ENCODE results near the gene ANKRD7. TPM values are rescaled to one million over a fixed set of nuclear protein-coding genes. Genes with fewer than 3 reads are reported as not detected.

ANKRD7 gene
- total RNA-seq, 1 experiment from 2014 or later, result 1.7 TPM

GRCh38 chr7:118214051-118214832 is 10.3 kb upstream of the ANKRD7 start:
- Mint-ChIP-seq H3K27ac (peak overlapping the region; percentile 86; the same call in 1 of the 2 replicates), H3K36me3 (no peaks in the 10 kb centered on the region), H3K4me1 (peaks cover 12% of the 10 kb centered on the region), H3K4me3 (peak overlapping the region; percentile 89), H3K9me3 (no peaks in the 10 kb centered on the region), H3K27me3 (ENCODE audit: low read depth) (peaks cover 9% of the 10 kb centered on the region)
- DNase-seq (ENCODE audit: low spot score), result peak; percentile 86
- TF ChIP-seq CREM (CRISPR knock-in tag; IDR thresholded peaks at IDR 0.05) (0 out of 2 replicates have a peak, but pooled peaks have one; percentile 28), ETV6 (CRISPR knock-in tag; IDR thresholded peaks at IDR 0.05) (peak; percentile 25; the same call in 1 of the 2 replicates), MAX (CRISPR knock-in tag; IDR thresholded peaks at IDR 0.05) (peak; percentile 87), E2F5 (CRISPR knock-in tag; IDR thresholded peaks at IDR 0.05) (no peak), FOXK1 (CRISPR knock-in tag; IDR thresholded peaks at IDR 0.05) (peak; percentile 54), ZNF232 (CRISPR knock-in tag; IDR thresholded peaks at IDR 0.05) (peak; percentile 65; the same call in 1 of the 2 replicates), SP1 (CRISPR knock-in tag; conservative IDR thresholded peaks at IDR 0.05) (peak; percentile 51), ZNF423 (CRISPR knock-in tag; IDR thresholded peaks at IDR 0.05) (no peak), TEAD1 (CRISPR knock-in tag; IDR thresholded peaks at IDR 0.05) (0 out of 2 replicates have a peak, but pooled peaks have one; percentile 33)
- TF ChIP-seq, protein P1, sequence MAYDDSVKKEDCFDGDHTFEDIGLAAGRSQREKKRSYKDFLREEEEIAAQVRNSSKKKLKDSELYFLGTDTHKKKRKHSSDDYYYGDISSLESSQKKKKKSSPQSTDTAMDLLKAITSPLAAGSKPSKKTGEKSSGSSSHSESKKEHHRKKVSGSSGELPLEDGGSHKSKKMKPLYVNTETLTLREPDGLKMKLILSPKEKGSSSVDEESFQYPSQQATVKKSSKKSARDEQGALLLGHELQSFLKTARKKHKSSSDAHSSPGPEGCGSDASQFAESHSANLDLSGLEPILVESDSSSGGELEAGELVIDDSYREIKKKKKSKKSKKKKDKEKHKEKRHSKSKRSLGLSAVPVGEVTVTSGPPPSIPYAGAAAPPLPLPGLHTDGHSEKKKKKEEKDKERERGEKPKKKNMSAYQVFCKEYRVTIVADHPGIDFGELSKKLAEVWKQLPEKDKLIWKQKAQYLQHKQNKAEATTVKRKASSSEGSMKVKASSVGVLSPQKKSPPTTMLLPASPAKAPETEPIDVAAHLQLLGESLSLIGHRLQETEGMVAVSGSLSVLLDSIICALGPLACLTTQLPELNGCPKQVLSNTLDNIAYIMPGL (CRISPR knock-in tag; IDR thresholded peaks at IDR 0.05), result peak; percentile 59; the same call in 1 of the 2 replicates
- TF ChIP-seq, protein P2, sequence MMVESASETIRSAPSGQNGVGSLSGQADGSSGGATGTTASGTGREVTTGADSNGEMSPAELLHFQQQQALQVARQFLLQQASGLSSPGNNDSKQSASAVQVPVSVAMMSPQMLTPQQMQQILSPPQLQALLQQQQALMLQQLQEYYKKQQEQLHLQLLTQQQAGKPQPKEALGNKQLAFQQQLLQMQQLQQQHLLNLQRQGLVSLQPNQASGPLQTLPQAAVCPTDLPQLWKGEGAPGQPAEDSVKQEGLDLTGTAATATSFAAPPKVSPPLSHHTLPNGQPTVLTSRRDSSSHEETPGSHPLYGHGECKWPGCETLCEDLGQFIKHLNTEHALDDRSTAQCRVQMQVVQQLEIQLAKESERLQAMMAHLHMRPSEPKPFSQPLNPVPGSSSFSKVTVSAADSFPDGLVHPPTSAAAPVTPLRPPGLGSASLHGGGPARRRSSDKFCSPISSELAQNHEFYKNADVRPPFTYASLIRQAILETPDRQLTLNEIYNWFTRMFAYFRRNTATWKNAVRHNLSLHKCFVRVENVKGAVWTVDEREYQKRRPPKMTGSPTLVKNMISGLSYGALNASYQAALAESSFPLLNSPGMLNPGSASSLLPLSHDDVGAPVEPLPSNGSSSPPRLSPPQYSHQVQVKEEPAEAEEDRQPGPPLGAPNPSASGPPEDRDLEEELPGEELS (CRISPR knock-in tag; IDR thresholded peaks at IDR 0.05), result 0 out of 2 replicates have a peak, but pooled peaks have one; percentile 12
- POLR2A ChIA-PET, result no interaction called here
- peak; percentile 94 for ATAC-seq
- CTCF ChIA-PET, result interaction anchor here (0.5 to 1.0 kb wide), 2 partner anchors 19 to 87 kb away, joined by 3 read pairs; no protein-coding TSS in a partner anchor

GRCh38 chr7:118214833-118215182 is 9.7 kb upstream of the ANKRD7 start:
- peak overlapping the region; percentile 89 for H3K4me3 Mint-ChIP-seq
- H3K9me3 Mint-ChIP-seq, result no peaks in the 10 kb centered on the region
- POLR2A ChIA-PET, result no interaction called here
- TF ChIP-seq ZBTB21 (CRISPR knock-in tag; IDR thresholded peaks at IDR 0.05; ENCODE audit: borderline replicate concordance) (no peak), KAT7 (CRISPR knock-in tag; IDR thresholded peaks at IDR 0.05; ENCODE audit: borderline replicate concordance) (no peak), EMX1 (CRISPR knock-in tag; IDR thresholded peaks at IDR 0.05) (no peak)
- DNase-seq (ENCODE audit: low spot score) (no peak), ATAC-seq (no peak)
- peaks cover 9% of the 10 kb centered on the region for H3K27me3 Mint-ChIP-seq (ENCODE audit: low read depth)
- CTCF ChIA-PET, result no interaction called here
- H3K27ac Mint-ChIP-seq, result no peak overlapping the region
- no peaks in the 10 kb centered on the region for H3K36me3 Mint-ChIP-seq
- peaks cover 12% of the 10 kb centered on the region for H3K4me1 Mint-ChIP-seq

DNA sequence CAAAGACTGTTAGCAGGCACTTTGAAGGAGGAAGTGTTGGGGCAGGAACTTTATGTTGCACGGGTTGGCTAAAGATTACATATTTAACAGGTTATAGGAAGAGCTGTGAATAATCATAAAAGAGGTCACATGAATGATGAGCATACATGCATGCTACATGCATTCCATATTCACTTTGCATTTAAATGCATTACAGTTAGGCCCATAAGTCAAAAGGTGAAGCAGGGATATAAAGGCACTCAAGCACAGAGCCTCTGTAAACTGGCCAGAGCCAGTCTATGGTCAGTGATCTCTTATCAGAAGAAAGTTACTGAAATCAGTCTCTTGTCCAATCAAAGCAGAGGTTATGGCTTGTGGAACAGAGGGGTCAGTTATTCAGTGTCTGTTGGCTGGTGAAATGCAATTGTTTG is 7.3 kb upstream of the ANKRD7 start:
- CTCF ChIA-PET, result no interaction called here
- Mint-ChIP-seq H3K4me3 (no peak overlapping the region), H3K9me3 (no peaks in the 10 kb centered on the region), H3K27ac (no peak overlapping the region), H3K4me1 (peaks cover 12% of the 10 kb centered on the region), H3K27me3 (ENCODE audit: low read depth) (peaks cover 9% of the 10 kb centered on the region), H3K36me3 (no peaks in the 10 kb centered on the region)
- POLR2A ChIA-PET, result no interaction called here
- DNase-seq (ENCODE audit: low spot score), result no peak
- ATAC-seq, result no peak
- TF ChIP-seq, protein P3, sequence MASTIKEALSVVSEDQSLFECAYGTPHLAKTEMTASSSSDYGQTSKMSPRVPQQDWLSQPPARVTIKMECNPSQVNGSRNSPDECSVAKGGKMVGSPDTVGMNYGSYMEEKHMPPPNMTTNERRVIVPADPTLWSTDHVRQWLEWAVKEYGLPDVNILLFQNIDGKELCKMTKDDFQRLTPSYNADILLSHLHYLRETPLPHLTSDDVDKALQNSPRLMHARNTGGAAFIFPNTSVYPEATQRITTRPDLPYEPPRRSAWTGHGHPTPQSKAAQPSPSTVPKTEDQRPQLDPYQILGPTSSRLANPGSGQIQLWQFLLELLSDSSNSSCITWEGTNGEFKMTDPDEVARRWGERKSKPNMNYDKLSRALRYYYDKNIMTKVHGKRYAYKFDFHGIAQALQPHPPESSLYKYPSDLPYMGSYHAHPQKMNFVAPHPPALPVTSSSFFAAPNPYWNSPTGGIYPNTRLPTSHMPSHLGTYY (CRISPR knock-in tag; IDR thresholded peaks at IDR 0.05), result no peak
- no peak for TF ChIP-seq SMAD4 (CRISPR knock-in tag; IDR thresholded peaks at IDR 0.05)
- TF ChIP-seq, protein P4, sequence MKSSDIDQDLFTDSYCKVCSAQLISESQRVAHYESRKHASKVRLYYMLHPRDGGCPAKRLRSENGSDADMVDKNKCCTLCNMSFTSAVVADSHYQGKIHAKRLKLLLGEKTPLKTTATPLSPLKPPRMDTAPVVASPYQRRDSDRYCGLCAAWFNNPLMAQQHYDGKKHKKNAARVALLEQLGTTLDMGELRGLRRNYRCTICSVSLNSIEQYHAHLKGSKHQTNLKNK (CRISPR knock-in tag; IDR thresholded peaks at IDR 0.05), result no peak
- no peak for TF ChIP-seq ZNF671 (CRISPR knock-in tag; IDR thresholded peaks at IDR 0.05)
- TF ChIP-seq, protein P2 (CRISPR knock-in tag; IDR thresholded peaks at IDR 0.05), result no peak
- no peak for TF ChIP-seq ZNF263 (CRISPR knock-in tag; IDR thresholded peaks at IDR 0.05; ENCODE audit: low read depth)
- no peak for TF ChIP-seq ZNF219 (CRISPR knock-in tag; IDR thresholded peaks at IDR 0.05; ENCODE audit: borderline replicate concordance)
- no peak for TF ChIP-seq OVOL2 (CRISPR knock-in tag; IDR thresholded peaks at IDR 0.05; ENCODE audit: borderline replicate concordance)
- TF ChIP-seq FOXK1 (CRISPR knock-in tag; IDR thresholded peaks at IDR 0.05), result no peak
- TF ChIP-seq NR1H2 (CRISPR knock-in tag; IDR thresholded peaks at IDR 0.05), result no peak
- TF ChIP-seq KAT7 (CRISPR knock-in tag; IDR thresholded peaks at IDR 0.05; ENCODE audit: borderline replicate concordance), result no peak
- no peak for TF ChIP-seq NFYB (CRISPR knock-in tag; conservative IDR thresholded peaks at IDR 0.05; ENCODE audit: low read depth)

Data from WTC11 (cell line).